ENCODE data around the gene UBE2J2.

Gene UBE2J2

DNA sequence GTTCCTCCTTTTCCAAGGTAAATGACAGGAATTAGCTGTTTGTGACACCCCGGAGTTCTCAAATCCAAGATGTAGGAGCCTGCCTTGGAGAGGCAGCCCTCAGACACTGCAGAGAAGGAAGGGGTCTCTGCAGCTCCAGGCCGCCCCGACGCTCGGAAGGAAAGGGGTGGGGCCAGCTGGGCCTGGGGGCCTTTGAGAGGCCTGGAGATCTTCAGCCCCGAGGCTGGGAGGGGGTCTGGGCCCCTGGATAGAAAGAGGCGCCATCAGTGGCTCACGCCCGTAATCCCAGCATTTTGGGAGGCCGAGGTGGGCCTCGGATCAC, 66.1 kb downstream of the UBE2J2 start:
- no peak for DNase-seq
- no peak for ATAC-seq
- Mint-ChIP-seq H3K4me3 (no peak overlapping the region), H3K27ac (no peak overlapping the region), H3K9me3 (no peaks in the 10 kb centered on the region), H3K27me3 (peaks cover 2% of the 10 kb centered on the region), H3K36me3 (ENCODE audit: low read depth) (peaks cover 7% of the 10 kb centered on the region), H3K4me1 (peaks cover 24% of the 10 kb centered on the region)

DNA sequence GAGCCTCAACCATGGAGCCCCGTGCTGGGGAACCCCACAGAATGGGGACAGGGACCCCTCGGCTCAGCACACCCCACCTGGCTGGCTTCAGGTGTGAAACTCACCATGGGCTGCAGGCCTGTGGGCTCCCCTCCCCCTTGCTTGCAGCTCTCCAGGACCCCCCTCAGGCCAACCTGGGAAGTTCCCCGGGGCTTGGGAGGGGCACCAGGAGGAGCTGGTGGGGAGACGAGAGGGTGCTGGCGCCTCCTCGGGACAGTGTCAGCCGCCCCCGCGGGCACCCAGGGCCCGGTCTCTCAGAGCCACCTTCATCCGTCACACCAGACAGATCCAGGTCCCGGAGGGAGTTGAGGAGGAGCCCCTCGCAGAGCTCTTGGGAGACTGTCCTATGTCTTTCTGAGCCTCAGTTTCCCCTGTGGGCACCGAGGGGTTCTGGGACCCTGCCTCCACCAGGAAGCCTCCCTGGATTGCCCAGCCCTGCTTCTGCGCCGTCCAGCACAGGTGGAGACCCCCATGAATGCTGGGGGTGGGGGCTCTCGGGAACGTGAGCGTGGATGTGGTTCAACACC, 66.6 kb downstream of the UBE2J2 start:
- no peak for DNase-seq
- Mint-ChIP-seq H3K36me3 (ENCODE audit: low read depth) (peaks cover 7% of the 10 kb centered on the region), H3K27me3 (peaks cover 2% of the 10 kb centered on the region), H3K27ac (no peak overlapping the region), H3K9me3 (no peaks in the 10 kb centered on the region), H3K4me3 (peak overlapping the region; percentile 76), H3K4me1 (peaks cover 24% of the 10 kb centered on the region)
- no peak for ATAC-seq

DNA sequence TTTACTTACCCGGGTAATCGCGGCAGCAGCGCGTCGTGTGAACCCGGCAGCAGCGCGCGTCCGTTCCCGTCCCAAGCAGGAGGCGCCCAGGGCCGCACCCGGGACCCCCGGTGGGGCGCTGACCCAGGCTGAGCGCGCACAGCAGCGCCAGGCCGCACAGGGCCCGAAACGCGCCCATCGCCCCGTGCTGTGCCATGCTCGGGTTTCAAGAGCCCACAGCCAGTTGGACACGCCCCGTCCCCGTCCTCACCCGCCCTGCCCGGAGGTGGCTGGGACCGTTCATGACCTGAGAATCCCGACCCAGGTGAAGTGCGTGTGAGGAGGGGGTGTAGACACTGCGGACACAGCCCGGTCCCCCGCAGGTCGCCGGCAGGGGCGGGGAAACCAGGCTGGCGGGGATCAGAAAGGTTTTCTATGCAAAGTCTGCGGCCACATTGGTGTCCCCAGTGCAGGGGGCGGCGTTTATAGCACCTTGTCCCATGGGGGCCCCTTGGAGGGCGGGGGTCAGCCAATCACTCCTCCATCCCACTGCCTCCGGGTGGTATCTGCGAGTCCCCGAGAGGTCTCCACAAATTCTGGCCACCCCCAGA, 67.2 kb downstream of the UBE2J2 start, which contains the start of gene TNFRSF18:
Gene TNFRSF18 (minus strand): TSS at position 217 of the 590 bp plus-strand sequence. CDS start 21 bp downstream, at position 196.
- Mint-ChIP-seq H3K36me3 (ENCODE audit: low read depth) (peaks cover 7% of the 10 kb centered on the region), H3K27ac (peak within 1 kb of the TSS; percentile 42)

DNA sequence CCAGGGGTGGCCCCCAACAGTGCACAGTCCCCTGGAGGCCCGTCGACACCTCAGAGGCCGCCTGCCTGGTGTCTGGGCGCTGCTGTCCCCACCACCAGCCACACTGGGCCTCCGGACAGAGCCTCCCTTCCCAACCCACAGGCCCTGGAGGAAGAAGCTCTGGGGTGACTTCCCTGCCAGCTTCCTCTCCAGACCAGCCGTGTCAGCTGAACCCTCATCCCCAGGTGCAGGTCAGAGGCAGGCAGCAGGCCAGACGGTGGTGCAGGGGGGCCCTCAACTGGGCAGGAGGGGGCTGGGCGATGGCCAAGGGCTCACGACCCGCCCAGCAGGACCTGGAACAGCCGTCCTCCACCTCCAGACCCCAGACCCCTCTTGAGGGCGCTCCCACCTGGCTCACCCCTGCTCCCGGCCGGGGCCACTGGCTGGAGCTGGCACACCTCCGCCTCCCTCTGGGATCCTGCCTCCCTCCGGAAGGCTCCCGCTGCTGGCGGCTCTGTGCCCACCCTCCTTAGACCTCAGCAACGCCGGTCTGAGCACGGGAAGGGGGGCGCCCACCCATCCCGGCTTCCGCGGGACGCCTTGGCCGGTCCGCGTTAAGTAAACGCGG, 67.8 kb downstream of the UBE2J2 start:
- H3K27me3 Mint-ChIP-seq = peaks cover 2% of the 10 kb centered on the region

More for the DNA sequence above, 67.2 kb downstream of the UBE2J2 start, which contains the start of gene TNFRSF18:
- peaks cover 2% of the 10 kb centered on the region for H3K27me3 Mint-ChIP-seq
- peak within 1 kb of the TSS; percentile 76 for H3K4me3 Mint-ChIP-seq
- DNase-seq = peak; percentile 64
- H3K4me1 Mint-ChIP-seq = peaks cover 24% of the 10 kb centered on the region
- ATAC-seq = peak; percentile 27
- H3K9me3 Mint-ChIP-seq = no peaks in the 10 kb centered on the region

DNA sequence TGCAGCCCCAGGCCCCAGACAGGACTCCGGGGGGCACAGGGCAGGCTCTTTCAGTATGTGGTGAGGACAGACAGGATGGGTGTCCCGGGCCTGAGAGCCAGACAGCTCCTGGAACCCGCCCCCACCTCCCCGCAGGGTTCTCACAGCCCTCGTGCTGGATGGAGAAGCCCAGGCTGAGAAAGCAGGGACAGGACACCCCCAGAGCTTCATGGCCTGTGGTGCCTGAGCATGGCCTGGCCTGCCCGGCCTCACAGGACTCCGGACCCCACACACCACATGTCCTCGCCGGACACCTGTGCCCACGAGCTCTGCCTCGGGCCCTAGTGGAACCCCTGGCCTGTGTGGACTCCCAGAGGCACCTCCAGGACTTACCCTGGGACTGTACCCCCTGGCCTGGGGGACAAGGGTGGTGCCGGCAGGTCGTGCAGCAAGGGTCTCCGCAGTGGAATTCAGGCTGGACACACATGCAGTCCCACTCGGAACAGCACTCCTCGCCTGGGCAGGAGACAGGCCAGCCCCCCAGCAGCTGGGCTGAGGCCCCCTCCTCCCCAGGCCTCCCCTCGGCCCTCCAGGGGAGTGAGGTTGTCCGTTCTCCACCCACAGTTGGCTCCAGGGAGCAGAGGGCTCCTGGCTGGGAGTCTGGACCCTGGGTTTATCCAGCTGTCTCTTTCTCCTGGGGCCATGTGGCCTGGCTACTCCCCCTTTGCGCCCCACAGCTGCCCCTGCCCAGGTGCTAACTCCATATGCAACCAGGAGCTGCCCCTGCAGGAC, 68.5 kb downstream of the UBE2J2 start:
- H3K4me3 Mint-ChIP-seq = peak overlapping the region; percentile 76
- H3K36me3 Mint-ChIP-seq (ENCODE audit: low read depth) = peaks cover 3% of the 10 kb centered on the region
- ATAC-seq = no peak
- peaks cover 29% of the 10 kb centered on the region for H3K4me1 Mint-ChIP-seq
- H3K27ac Mint-ChIP-seq = peak overlapping the region; percentile 42
- peaks cover 2% of the 10 kb centered on the region for H3K27me3 Mint-ChIP-seq
- DNase-seq = no peak
- H3K9me3 Mint-ChIP-seq = no peaks in the 10 kb centered on the region

More for the DNA sequence above, 67.8 kb downstream of the UBE2J2 start:
- ATAC-seq (no peak), DNase-seq (no peak)
- peaks cover 3% of the 10 kb centered on the region for H3K36me3 Mint-ChIP-seq (ENCODE audit: low read depth)
- H3K4me1 Mint-ChIP-seq = peaks cover 24% of the 10 kb centered on the region
- peak overlapping the region; percentile 76 for H3K4me3 Mint-ChIP-seq
- no peaks in the 10 kb centered on the region for H3K9me3 Mint-ChIP-seq
- H3K27ac Mint-ChIP-seq = peak overlapping the region; percentile 42

DNA sequence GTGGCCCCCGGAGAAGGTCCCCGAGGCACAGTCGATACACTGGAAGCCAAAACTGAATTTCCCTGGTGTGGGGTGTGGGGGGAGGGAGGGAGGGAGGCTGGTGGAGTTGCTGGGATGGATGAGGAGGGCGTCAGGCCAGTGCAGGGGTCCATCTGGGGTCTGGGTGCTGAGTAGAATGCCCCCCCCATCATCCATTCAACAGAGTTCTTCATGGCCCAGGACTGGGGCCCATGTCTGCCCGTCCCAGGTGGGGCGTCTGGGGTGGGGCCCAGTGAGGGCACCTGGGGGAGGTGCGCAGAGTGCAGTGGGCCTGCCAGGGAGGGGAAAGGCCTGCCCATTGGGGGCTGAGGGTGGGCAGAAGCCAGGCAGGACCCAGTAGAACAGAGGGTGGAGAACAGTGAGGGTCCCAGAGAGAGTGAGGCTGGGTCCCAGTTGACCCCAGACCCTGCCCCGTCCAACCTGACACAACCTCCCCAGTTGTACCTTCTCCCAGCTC, 69.2 kb downstream of the UBE2J2 start:
- H3K27ac Mint-ChIP-seq = no peak overlapping the region
- peaks cover 2% of the 10 kb centered on the region for H3K27me3 Mint-ChIP-seq
- no peaks in the 10 kb centered on the region for H3K9me3 Mint-ChIP-seq
- H3K4me3 Mint-ChIP-seq = peak overlapping the region; percentile 76
- H3K36me3 Mint-ChIP-seq (ENCODE audit: low read depth) = no peaks in the 10 kb centered on the region
- DNase-seq (no peak), ATAC-seq (no peak)
- H3K4me1 Mint-ChIP-seq = peaks cover 33% of the 10 kb centered on the region

Measured in activated naive CD8-positive, alpha-beta T cell treated with anti-CD3 and anti-CD28 coated beads, Interleukin-2, amount 50 U/mL, for 24 hours (primary cell).